NCI-H1436 treated with DMSO at 0.1 percent for 48 hours (cell line): ENCODE data around the gene ANKRD66.
"Not testable (repeated sequence)": the region's sequence is repeated elsewhere in the genome, so short reads cannot be mapped to it uniquely, and the experiment has no call there.

Source experiments
- DNase-seq: peaks from one replicate; lab custom pipeline; 2025; lab: John Stamatoyannopoulos, UW

Gene ANKRD66

GRCh38 chr6:46755865-46756264 lies 9.1 kb downstream of the ANKRD66 start:
- DNase-seq = no peak

- no peak for DNase-seq
Measured at GRCh38 chr6:46756469-46757213, 9.9 kb downstream of the ANKRD66 start.

GRCh38 chr6:46757214-46757596 lies 10.5 kb downstream of the ANKRD66 start:
- DNase-seq = no peak

GRCh38 chr6:46758960-46759753 lies 12.4 kb downstream of the ANKRD66 start:
- no peak for DNase-seq

GRCh38 chr6:46760925-46761324 lies 14.2 kb downstream of the ANKRD66 start:
- DNase-seq = no peak

GRCh38 chr6:46763466-46763865 lies 16.7 kb downstream of the ANKRD66 start:
- no peak for DNase-seq

GRCh38 chr6:46764280-46764679 lies 17.5 kb downstream of the ANKRD66 start:
- DNase-seq = not testable (repeated sequence)

- no peak for DNase-seq
Measured at GRCh38 chr6:46764961-46765360, 18.2 kb downstream of the ANKRD66 start.

GRCh38 chr6:46772016-46772415 lies 25.3 kb downstream of the ANKRD66 start:
- DNase-seq = no peak

- no peak for DNase-seq
Measured at GRCh38 chr6:46772762-46773161, 26.0 kb downstream of the ANKRD66 start.

- no peak for DNase-seq
Measured at GRCh38 chr6:46773201-46773855, 26.6 kb downstream of the ANKRD66 start.

GRCh38 chr6:46774736-46775135 lies 28.0 kb downstream of the ANKRD66 start:
- DNase-seq = not testable (repeated sequence)

- no peak for DNase-seq
Measured at GRCh38 chr6:46776070-46776712, 29.5 kb downstream of the ANKRD66 start.

- DNase-seq = no peak
Measured at GRCh38 chr6:46777476-46778346, 31.0 kb downstream of the ANKRD66 start.

- peak; percentile 25 for DNase-seq
Measured at GRCh38 chr6:46781478-46782378, 35.0 kb downstream of the ANKRD66 start.

- no peak for DNase-seq
Measured at GRCh38 chr6:46784535-46784934, 37.8 kb downstream of the ANKRD66 start.

- no peak for DNase-seq
Measured at GRCh38 chr6:46787871-46788540, 41.3 kb downstream of the ANKRD66 start.

- DNase-seq = no peak
Measured at GRCh38 chr6:46788791-46789190, 42.1 kb downstream of the ANKRD66 start.

- DNase-seq = no peak
Measured at GRCh38 chr6:46789434-46790354, 43.0 kb downstream of the ANKRD66 start.
